Calu3 (cell line): Measurements from ENCODE around the gene RNF121. TPM values are rescaled to one million over a fixed set of nuclear protein-coding genes. Genes with fewer than 3 reads are reported as not detected.

ENCODE experiments used
- BruUV-seq: library from RNA; stranded (reverse); fragments of 400-500 nt; replicated peaks from 2 replicates; lab custom pipeline; 2021; lab: Mats Ljungman, UMichigan
- CTCF ChIA-PET: fragments of 300-600 bp; sonication (Branson Sonifier 250); formaldehyde crosslinking; loops from one replicate; lab custom pipeline; 2022; ENCODE audit warnings: antibody characterized with exemption; lab: Charles Lee
- DNase-seq: peaks from one replicate; pipeline ENCODE4 v3.0.0; 2022
- H3K27ac Mint-ChIP-seq: one replicate; pipeline ENCODE4 v1.8.0; 2022; ENCODE audit warnings: mixed read lengths; ENCODE audit not compliant: unreplicated experiment
- H3K27me3 Mint-ChIP-seq: one replicate; pipeline ENCODE4 v1.8.0; 2022; ENCODE audit warnings: mixed read lengths; ENCODE audit not compliant: unreplicated experiment
- H3K36me3 Mint-ChIP-seq: one replicate; pipeline ENCODE4 v1.8.0; 2022; ENCODE audit warnings: mild to moderate bottlenecking, moderate library complexity, mixed read lengths; ENCODE audit not compliant: insufficient read depth, unreplicated experiment
- H3K4me1 Mint-ChIP-seq: one replicate; pipeline ENCODE4 v1.8.0; 2022; ENCODE audit warnings: mild to moderate bottlenecking, low read depth, mixed read lengths; ENCODE audit not compliant: unreplicated experiment
- H3K4me3 Mint-ChIP-seq: one replicate; pipeline ENCODE4 v1.8.0; 2022; ENCODE audit warnings: mild to moderate bottlenecking, low read depth, moderate library complexity, mixed read lengths; ENCODE audit not compliant: unreplicated experiment
- H3K9me3 Mint-ChIP-seq: one replicate; pipeline ENCODE4 v1.8.0; 2022; ENCODE audit warnings: low read depth, mixed read lengths; ENCODE audit not compliant: unreplicated experiment
- CTCF ChIP-seq: fragments of 200-600 bp; IDR thresholded peaks from one replicate; pipeline ENCODE4 v1.8.0; 2022; ENCODE audit warnings: antibody characterized with exemption; ENCODE audit not compliant: unreplicated experiment
- intact Hi-C: fragments of 100-400 bp; cut with micrococcal nuclease; formaldehyde crosslinking; loops from one replicate; pipeline ENCODE4 v1.10.0; 2022; ENCODE audit not compliant: unreplicated experiment
- total RNA-seq: library from RNA; stranded (reverse); gene quantifications from 2 replicates; pipeline ENCODE4 v1.2.3, GENCODE V29; 2022

The RNF121 gene
- total RNA-seq, 1 experiment from 2014 or later, result 51.7 TPM

- CTCF ChIA-PET, result interaction anchor here (0.9 kb wide), 1 partner anchor 12 kb away, joined by 3 read pairs; no protein-coding TSS in a partner anchor
- H3K36me3 Mint-ChIP-seq, result peaks cover 66% of the 10 kb centered on the region
- no peak overlapping the region for H3K4me3 Mint-ChIP-seq
- intact Hi-C loops, result no loop called here
- no TSS peak for BruUV-seq
- peak overlapping the region; percentile 50 for H3K27ac Mint-ChIP-seq
- no peaks in the 10 kb centered on the region for H3K4me1 Mint-ChIP-seq
- DNase-seq, result no peak
- no peaks in the 10 kb centered on the region for H3K9me3 Mint-ChIP-seq
- no peak for TF ChIP-seq CTCF
- H3K27me3 Mint-ChIP-seq, result no peaks in the 10 kb centered on the region
These were observed 84.3 kb downstream of the RNF121 start for GRCh38 chr11:72012897-72013721.

DNA sequence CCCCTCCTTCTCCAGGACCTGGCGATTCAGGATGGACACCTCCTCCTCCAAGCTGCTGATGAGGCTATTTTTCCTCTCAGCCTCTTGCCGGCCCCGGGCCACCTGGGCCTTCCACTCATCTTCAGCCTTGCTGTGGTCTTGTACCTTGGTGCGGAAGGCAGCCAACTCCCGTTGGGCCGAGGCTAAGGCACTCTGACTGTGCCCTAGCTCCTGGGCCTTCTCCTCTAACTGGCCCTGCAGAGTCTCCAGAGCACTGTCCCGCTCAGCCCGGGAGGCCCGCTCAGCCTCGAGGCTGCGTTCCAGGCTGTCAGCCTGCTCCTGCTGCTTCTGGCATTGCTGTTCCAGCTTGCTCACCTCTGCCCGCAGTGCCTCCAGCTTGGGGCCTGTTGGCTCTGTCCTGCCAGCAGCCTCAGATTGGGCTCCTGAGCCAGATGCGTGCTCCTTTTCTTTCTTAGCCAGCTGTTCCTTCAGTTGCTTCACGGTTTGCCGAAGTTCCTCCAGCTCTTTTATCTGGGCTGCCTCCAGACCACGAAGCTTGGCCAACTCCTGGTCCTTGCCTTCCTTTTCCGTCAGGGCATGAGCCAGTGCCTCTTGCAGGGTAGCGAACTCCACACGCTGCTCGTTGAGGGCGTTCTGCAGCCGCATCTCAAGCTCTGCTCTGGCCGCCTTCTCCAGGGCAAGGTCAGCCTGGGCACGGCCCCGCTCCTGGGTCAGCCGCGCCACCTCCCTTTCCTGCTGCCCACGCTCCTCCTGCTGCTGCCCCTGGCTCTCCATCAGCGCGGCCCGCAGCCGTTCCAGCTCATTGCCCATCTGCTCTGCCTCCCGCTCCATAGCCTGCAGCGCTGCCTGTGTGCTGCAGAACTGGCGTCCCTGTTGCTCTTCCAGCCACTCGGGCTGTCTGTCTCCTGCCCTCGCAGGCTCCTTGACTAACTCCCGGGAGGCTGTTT, 85.2 kb downstream of the RNF121 start:
- no peak for DNase-seq
- intact Hi-C loops, result no loop called here
- H3K4me3 Mint-ChIP-seq, result no peak overlapping the region
- peak overlapping the region; percentile 50 for H3K27ac Mint-ChIP-seq
- H3K36me3 Mint-ChIP-seq, result peaks cover 65% of the 10 kb centered on the region
- no TSS peak for BruUV-seq
- H3K4me1 Mint-ChIP-seq, result no peaks in the 10 kb centered on the region
- no peaks in the 10 kb centered on the region for H3K9me3 Mint-ChIP-seq
- TF ChIP-seq CTCF, result no peak
- no peaks in the 10 kb centered on the region for H3K27me3 Mint-ChIP-seq
- CTCF ChIA-PET, result interaction anchor here (0.6 to 0.9 kb wide), 3 partner anchors 11 to 432 kb away, joined by 3 to 7 read pairs (median 5); no protein-coding TSS in a partner anchor

GRCh38 chr11:72014761-72015320, 86.0 kb downstream of the RNF121 start:
- TF ChIP-seq CTCF, result no peak
- Mint-ChIP-seq H3K4me1 (no peaks in the 10 kb centered on the region), H3K36me3 (peaks cover 60% of the 10 kb centered on the region), H3K9me3 (no peaks in the 10 kb centered on the region), H3K4me3 (no peak overlapping the region), H3K27ac (peak overlapping the region; percentile 50), H3K27me3 (no peaks in the 10 kb centered on the region)
- intact Hi-C loops, result no loop called here
- DNase-seq, result no peak
- BruUV-seq, result TSS peak; percentile 38
- CTCF ChIA-PET, result interaction anchor here (0.6 to 1.5 kb wide), 3 partner anchors 10 to 432 kb away, joined by 5 to 7 read pairs (median 6); no protein-coding TSS in a partner anchor

GRCh38 chr11:72015511-72016061, 86.7 kb downstream of the RNF121 start:
- CTCF ChIA-PET, result interaction anchor here (0.6 to 1.5 kb wide), 4 partner anchors 9 to 215 kb away, joined by 3 to 6 read pairs (median 4); no protein-coding TSS in a partner anchor
- Mint-ChIP-seq H3K4me1 (no peaks in the 10 kb centered on the region), H3K9me3 (no peaks in the 10 kb centered on the region), H3K36me3 (peaks cover 68% of the 10 kb centered on the region), H3K27ac (peak overlapping the region; percentile 11), H3K4me3 (no peak overlapping the region), H3K27me3 (no peaks in the 10 kb centered on the region)
- peak; percentile 34 for DNase-seq
- intact Hi-C loops, result no loop called here
- no TSS peak for BruUV-seq
- TF ChIP-seq CTCF, result no peak
